Activated T-helper 1 cell treated with anti-CD3 and anti-CD28 coated beads, Interleukin-2, amount 50 U/mL, for 16 hours (primary cell): ENCODE measurements around the gene KHK.
"Not testable (repeated sequence)": the region's sequence is repeated elsewhere in the genome, so short reads cannot be mapped to it uniquely, and the experiment has no call there.

ENCODE experiments used
- DNase-seq, 2 donors: peaks; one replicate each; pipeline ENCODE4 v3.0.0-alpha.2; 2020; ENCODE audit warnings: low read depth in 1 of 2, low spot score in 1 of 2

The KHK gene

DNA sequence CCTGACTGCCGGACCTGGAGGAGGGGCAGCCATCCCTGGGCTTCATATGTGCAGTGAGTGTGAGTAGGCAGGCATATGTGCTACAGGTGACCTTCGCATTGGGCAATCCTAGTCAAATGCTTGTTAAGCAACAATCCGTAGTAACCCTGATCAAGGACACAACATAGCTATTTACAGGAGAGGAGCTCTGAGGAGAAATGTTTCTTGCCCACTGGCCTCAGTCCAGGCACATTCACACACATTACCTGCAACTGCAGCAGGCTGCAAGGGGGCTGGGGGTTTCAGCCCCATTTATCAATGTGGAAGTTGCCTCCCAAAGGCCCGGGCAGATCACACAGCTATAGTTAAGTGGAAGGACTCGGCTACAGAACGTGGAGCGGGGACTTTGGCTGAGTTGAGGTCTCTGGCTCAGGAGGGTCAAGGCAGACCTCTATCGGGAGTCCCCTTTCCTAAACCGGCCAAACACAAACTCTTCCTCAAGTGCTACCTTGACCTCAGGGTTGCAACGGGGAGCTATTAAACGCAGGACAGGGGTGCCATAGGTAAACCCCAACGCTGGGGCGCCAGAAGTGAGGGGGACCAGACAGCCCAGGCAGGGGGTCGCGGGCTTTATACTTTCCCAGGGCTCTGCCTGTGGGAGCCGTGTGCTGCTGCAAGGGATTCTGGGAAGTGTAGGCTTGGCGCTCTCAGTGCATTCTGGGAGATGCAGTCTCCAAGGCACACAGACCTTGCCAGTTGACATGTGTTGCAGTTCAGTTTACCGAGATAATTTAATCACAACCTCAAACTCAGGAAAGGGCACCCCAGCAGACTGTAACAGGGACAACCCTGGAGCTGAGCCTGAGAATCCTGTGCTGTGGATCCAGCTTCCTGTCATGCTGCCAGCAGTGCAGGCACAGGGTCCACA, 9.4 kb downstream of the KHK start:
- DNase-seq: no peak

DNA sequence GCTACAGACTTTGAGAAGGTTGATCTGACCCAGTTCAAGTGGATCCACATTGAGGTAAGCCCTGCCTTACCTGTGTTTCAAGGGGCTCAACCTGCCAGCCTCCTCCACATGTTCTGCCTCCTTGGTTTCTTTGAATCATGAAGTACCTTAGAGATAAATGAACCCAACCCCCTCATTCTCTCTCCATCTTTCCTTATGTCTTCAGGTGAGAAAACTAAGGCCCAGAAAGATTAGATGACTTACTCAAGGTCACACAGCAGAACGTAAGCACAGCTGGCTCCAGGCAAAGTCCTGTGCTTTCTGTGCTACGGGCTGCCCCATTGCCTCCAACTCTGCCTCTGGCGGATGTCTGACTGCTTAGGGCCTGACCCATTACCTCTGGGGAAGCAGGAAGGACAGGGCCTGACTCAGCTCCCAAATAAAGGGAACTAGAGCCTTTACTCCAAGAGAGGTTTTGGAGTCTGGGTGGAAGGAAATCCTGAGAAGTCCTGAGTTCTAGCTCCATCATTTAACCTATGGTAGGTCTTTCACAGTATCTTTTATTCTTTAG, 10.3 kb downstream of the KHK start:
- DNase-seq: no peak

DNA sequence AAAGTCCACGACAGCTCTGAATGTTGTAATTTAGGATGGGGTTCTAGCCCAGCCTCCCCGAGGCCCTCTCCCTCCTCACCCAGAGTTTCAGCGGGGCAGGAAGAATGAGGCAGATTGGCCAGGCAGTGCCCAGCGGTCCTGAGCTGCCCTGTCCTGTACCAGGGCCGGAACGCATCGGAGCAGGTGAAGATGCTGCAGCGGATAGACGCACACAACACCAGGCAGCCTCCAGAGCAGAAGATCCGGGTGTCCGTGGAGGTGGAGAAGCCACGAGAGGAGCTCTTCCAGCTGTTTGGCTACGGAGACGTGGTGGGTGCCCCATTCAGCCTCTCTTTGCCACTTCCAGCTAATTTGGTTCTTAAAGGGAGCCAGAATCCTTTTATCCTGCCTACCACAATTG, 10.8 kb downstream of the KHK start:
- no peak for DNase-seq

DNA sequence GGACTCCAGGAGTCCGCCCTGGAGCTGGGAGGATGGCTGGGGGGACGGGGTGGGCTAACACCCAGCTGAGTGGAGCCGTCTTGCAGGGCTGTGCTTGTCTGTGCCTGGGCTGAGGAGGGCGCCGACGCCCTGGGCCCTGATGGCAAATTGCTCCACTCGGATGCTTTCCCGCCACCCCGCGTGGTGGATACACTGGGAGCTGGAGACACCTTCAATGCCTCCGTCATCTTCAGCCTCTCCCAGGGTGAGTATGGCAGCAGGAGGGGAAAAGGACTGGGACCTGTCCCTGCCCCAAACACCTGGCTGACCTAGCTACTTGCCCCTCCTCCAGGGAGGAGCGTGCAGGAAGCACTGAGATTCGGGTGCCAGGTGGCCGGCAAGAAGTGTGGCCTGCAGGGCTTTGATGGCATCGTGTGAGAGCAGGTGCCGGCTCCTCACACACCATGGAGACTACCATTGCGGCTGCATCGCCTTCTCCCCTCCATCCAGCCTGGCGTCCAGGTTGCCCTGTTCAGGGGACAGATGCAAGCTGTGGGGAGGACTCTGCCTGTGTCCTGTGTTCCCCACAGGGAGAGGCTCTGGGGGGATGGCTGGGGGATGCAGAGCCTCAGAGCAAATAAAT, 12.9 kb downstream of the KHK start:
- no peak for DNase-seq

DNA sequence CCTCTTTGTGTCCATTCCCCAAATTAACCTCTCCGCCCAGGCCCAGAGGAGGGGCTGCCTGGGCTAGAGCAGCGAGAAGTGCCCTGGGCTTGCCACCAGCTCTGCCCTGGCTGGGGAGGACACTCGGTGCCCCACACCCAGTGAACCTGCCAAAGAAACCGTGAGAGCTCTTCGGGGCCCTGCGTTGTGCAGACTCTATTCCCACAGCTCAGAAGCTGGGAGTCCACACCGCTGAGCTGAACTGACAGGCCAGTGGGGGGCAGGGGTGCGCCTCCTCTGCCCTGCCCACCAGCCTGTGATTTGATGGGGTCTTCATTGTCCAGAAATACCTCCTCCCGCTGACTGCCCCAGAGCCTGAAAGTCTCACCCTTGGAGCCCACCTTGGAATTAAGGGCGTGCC, 13.5 kb downstream of the KHK start:
- DNase-seq: no peak

DNA sequence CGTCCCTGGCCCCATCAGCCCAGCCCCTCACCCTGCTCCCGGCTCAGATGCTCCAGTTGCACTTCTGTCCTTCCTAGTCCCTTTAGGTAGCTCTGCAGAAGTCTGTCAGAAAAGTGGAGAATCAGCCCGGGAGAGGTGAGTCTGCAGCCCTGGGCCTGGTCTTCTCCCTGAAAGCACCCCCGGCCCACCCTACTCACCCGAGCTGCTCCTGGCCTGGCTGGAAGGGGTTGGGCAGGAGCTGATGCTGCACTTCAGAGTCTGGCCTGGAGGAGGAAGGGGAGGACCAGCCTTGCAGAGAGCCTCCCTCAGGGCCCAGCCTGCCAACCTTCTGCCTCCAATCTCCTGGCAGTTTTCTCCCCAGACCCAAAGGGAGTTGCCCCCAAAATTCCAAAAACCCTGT, 15.8 kb downstream of the KHK start:
- no peak for DNase-seq

DNA sequence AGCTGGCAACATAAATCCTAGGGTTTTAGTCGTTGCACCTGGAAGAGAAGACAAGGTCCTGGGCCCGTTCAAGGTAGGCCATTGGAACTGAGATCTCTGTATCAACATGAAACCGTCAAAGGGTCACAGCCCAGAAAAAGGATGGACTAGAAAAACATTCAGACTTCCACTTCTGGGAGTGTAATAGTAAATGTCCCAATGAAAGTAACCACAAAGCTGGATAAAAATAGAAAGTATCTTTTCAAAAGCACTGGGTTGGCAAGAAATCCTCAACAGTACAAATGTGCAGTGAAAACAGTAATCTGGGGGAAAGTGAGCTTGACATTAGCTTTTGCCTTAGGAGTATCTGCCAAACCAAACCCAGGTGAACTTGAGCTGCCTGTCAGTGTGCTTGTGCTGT, 19.4 kb downstream of the KHK start:
- no peak for DNase-seq

DNA sequence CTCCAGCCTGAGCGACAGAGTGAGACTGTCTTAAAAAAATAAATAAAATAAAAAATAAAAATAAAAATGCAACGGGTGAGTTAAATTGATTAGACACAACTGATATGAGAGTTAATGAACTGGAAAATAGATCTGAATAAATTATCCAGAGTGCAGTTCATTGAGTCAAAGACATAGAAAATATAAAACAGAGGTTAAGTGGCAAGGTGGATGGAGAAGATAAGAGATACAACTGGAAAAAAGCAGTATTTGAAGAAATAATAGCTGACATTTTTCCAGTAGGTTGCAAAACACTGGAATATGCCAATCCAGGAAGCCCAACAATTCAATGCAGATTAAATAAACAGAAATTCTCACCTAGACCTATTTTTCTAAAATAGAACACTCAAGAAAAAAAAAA, 21.6 kb downstream of the KHK start:
- DNase-seq: no peak

DNA sequence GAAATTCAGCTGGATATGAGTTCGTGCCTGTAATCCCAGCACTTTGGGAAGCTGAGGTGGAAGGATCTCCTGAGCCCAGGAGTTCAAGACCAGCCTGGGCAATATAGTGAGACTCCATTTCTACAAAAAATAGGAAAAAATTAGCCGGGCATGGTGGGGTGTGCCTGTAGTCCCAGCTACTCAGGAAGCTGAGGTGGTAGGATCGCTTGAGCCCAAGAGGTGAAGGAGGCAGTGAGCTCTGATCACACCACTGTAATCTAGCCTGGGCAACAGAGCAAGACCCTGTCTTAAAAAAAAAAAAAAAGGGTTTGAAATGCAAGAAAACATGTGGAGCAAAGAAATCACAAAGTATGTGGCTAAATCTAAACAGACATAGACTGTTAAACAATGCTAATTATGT, 22.5 kb downstream of the KHK start:
- no peak for DNase-seq

DNA sequence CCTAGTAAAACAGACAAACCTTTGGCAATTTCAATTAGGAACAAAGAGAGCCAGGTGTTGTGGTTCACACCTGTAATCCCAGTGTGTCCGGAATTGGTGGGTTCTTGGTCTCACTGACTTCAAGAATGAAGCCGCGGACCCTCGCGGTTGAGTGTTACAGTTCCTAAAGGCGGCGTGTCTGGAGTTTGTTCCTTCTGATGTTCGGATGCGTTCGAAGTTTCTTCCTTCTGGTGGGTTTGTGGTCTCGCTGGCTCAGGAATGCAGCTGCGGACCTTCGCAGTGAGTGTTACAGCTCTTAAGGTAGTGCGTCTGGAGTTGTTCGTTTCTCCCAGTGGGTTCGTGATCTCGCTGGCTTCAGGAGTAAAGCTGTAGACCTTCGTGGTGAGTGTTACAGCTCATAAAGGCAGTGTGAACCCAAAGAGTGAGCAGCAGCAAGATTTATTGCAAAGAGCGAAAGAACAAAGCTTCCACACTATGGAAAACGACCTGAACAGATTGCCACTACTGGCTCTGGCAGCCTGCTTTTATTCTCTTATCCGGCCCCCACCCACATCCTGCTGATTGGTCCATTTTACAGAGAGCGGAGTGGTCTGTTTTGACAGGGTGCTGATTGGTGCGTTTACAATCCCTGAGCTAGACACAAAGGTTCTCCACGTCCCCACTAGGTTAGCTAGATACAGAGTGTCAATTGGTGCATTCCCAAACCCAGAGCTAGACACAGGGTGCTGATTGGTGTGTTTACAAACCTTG, 24.2 kb downstream of the KHK start:
- not testable (repeated sequence) for DNase-seq

DNA sequence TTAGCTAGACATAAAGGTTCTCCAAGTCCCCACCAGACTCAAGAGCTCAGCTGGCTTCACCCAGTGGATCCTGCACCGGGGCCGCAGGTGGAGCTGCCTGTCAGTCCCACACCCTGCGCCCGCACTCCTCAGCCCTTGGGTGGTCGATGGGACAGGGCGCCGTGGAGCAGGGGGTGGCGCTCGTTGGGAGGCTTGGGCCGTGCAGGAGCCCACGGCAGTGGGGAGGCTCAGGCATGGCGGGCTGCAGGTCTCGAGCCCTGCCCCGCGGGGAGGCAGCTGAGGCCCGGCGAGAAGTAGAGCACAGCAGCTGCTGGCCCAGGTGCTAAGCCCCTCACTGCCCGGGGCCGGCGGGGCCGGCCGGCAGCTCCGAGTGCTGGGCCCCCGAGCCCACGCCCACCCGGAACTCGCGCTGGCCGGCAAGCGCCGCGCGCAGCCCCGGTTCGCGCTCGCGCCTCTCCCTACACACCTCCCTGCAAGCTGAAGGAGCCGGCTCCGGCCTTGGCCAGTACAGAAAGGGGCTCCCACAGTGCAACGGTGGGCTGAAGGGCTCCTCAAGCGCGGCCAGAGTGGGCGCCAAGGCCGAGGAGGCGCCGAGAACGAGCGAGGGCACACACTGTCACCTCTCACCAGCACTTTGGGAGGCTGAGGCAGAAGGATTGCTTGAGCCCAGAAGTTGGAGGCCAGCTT, 25.0 kb downstream of the KHK start:
- DNase-seq: not testable (repeated sequence)

DNA sequence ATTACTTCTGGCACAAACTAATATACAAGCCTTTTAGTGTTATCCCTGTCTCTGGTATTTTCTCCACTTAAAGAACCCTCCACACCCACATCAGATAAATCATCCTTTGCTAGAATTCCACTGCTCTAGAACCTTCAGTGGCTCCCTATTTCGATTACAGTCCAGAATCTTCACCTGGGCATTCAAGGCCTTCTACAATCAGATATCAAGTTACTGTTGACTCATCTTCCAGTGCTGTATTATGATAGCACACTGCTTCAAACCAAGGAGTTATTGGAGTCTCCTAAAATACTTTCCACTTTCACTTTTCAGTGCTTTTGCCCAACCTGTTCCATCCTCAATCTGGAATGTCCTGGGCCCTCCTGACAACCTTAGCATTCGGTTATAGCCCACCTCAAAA, 28.9 kb downstream of the KHK start:
- no peak for DNase-seq

DNA sequence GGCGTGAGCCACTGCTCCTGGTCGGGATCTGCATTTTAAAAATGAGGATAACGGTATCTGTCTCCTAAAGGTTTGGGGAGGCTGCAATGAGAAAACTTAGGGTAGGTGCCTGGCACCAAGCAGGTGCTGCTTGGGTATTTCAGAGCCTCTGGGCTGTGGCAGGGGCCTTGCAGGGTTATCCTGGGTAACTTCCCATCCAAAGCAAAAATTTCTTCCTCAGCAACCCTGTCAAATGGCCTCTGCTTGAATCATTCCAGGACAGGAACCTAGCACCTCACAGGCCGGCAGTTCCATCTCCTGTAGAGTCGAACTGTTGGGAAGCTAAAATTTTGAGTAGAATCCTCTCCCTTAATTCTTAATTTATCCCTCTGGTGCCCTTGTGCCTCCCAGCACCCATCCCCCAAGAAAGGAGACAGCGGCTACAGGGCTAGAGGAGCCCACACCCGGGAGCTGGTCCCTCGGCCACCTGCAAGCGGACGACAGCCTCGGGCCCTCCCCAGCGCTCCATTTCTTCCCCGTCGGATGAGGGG, 31.5 kb downstream of the KHK start:
- DNase-seq: no peak

DNA sequence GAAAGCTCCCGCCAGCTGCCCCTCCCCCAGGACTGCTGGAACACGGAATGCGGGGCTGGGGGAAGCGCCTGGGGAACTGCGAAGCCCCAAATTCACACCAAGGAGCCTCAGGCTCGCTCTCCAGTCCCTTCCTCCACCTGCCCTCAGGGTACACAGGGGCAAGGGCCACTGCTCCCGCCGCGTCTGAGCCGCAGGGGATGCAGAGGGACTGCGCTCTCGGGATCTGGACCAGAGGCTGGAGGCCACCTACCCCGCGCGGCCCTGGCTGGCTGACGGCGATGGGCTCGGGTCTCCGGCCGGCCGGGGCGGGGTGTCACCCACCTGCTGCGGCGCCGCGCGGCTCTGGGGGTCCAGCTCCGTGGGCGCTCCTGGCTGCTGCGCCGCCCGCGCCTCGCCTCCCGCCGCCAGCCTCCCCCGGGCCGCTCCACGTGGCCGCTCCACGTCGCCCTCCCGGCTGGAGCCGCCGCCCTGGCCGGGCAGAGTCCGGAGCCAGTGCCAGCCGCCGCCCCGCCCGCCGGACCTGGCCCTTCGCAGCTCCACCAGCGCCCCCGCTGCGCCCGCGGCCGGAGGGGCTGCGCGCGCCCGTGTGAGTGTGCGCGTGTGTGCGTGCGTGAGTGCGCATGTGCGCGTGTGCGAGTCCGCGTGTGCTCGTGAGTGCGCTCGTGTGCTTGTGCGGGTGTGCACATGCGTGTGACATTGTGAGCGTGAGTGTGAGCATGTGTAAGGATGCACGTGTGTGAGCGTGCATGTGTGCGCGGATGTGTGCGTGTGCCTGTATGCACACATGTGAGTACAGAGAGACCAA, 32.2 kb downstream of the KHK start, which contains the start of gene CGREF1:
Gene CGREF1, minus strand, starts transcription at position 604 of the 805 bp plus-strand sequence. CDS start 14,762 bp downstream, outside the sequence.
- no peak for DNase-seq

DNA sequence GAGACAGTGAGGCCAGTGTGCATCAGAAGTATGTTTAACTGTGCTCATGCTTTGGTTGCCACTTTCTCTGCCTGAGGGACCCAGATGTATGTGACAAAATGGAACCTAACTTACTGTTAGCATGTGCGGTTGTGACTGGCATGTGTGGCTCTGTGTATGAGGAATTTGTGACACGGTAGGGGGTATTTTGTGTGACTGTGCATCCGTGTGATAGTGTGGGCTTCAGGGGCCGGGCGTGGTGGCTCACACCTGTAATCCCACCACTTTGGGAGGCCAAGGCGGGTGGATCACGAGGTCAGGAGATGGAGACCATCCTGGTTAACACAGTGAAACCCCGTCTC, 32.7 kb downstream of the KHK start:
- not testable (repeated sequence) for DNase-seq

DNA sequence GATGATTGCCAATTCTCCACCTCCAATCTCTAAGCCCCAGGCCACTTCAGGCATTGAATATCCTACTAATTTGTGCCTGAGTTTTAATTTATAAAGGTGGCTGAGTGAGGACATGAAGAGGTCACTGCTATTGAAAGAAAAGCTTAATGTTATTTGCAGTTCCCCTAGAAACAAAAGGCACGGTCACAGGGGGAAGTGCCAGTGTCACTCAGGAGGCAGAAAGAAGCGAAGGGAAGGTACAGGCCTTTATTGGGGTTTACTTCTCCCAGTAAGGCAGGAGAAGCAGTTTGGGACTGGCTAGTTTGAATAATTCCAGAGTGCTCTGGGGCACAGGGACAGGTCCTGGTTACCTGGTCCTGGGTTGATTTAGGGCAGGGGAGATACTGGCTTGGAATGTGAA, 35.3 kb downstream of the KHK start:
- no peak for DNase-seq

DNA sequence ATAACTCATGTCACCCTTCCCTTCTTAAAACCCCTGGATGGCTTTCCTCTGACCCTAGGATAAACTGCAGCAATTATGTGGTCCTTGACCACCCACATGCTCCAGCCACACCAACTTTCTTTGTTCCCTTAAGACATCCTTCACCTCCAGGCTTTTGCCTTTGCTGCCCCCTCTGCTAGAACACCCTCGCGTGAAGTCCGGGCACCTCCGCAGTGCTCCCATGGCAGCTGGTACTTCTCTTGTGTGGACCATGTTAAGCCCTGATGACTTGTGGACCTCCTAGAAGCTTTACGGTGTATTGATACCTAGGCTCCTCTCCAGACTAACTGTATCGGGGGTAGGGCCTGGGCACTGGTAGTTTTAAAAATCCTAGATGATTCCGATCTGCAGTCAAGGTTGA, 36.2 kb downstream of the KHK start:
- DNase-seq: no peak

DNA sequence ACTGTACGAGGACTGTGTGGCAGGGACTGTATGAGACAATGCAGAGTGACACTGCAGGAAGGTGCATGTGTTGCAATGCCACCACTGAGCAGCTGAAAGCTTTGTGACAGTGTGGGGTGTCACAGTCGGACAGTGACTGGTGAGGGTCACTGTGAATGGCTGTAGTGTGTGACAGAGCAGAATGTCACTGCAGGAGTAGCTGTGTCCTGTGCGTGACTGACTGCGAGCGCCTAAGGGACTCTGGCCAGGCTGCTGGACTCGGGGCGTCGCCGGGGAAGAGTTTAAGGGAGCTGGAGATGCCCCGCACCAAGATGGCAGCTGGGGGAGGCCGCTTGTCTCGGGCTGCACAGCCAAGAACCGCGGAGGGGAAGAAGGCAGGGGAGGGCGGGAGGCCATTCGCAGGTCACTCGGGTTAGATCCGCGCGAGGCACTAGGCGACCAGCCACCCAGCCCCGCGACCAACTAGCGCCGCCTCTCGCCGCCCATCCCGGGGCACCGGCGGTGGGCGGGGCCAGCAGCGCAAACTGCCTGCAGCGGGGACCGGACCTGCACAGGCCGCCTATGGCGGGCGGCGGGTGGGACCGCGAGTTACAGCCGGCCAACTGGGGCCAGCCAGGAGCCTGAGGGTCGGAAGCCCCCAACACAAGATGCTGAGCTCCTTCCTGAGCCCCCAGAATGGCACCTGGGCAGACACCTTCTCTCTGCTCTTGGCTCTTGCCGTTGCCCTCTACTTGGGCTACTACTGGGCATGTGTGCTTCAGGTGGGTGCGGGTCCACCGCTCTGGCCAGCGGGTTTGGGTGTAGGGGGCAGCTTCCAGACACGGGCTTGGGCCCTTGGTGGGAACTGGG, 37.0 kb downstream of the KHK start, which contains the start of gene ABHD1:
Gene ABHD1, plus strand, starts transcription at position 514 of the 849 bp plus-strand sequence. Its CDS starts 134 bp downstream, at position 648.
- DNase-seq: peak; percentile 36 to 46

DNA sequence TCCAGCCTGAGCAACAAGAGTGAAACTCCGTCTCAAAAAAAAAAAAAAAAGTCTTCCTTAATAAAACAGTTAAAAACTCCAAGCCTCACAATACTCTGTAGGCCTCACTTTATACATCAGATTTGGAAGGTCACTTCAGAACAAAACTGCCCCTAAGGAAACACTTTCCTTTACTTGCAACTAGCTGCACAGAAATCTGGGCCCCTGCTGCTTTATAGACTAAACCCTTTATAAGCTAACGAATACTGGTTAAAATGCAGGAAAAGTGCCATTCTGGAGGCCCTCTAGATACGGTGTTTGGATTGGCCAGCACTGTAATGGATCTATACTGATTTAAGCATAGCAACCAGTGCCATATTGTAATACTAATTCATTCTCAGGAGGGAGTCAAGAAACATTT, 38.5 kb downstream of the KHK start:
- DNase-seq: no peak
